ENCODE data around the gene CHRNB2. TPM values are rescaled to one million over a fixed set of nuclear protein-coding genes. Genes with fewer than 3 reads are reported as not detected.

Gene CHRNB2
- total and polyA plus RNA-seq, 2 of the 8 experiments (the other 6 are each of a cell fraction or from before 2014, with no cell fraction given), result 3.1 to 4.1 TPM

- TF ChIP-seq SIN3A (conservative IDR thresholded peaks at IDR 0.05 in 1 of 2, IDR thresholded peaks at IDR 0.05 in 1 of 2; ENCODE audit: low read depth in 1 of 2, low read length in 2 of 2) (peak in 1 of 2 experiments; percentile 65; a peak in 1 of 4 replicates), RNF2 (IDR thresholded peaks at IDR 0.05; ENCODE audit: borderline replicate concordance, low read depth, low read length, missing control alignments, poor library complexity, severe bottlenecking) (no peak), CTCF (IDR thresholded peaks at IDR 0.05; ENCODE audit: control extremely low read depth in 1 of 3, insufficient read depth in 1 of 3, low read depth in 1 of 3, low read length in 3 of 3) (peak; percentile 52 to 87 (median 80)), CTBP2 (IDR thresholded peaks at IDR 0.05; ENCODE audit: borderline replicate concordance, insufficient read depth, insufficient read length, low read length) (no peak), RBBP5 (IDR thresholded peaks at IDR 0.05; ENCODE audit: borderline replicate concordance, low read depth, low read length) (no peak), BRCA1 (IDR thresholded peaks at IDR 0.05; ENCODE audit: low read depth, low read length) (no peak), CBX5 (IDR thresholded peaks at IDR 0.05; ENCODE audit: low read depth, low read length) (no peak), SIRT6 (IDR thresholded peaks at IDR 0.05; ENCODE audit: low read length) (no peak), RFX5 (IDR thresholded peaks at IDR 0.05; ENCODE audit: borderline replicate concordance, low read depth, low read length) (no peak), RXRA (IDR thresholded peaks at IDR 0.05; ENCODE audit: insufficient read depth, low read depth, low read length) (no peak), TAF7 (optimal IDR thresholded peaks at IDR 0.05; ENCODE audit: borderline replicate concordance, low read depth, low read length) (no peak), POU5F1 (IDR thresholded peaks at IDR 0.05; ENCODE audit: low read depth, low read length) (no peak), KDM1A (IDR thresholded peaks at IDR 0.05; ENCODE audit: borderline replicate concordance, low read length) (no peak), NANOG (IDR thresholded peaks at IDR 0.05; ENCODE audit: insufficient read depth, low read depth, low read length, poor library complexity, severe bottlenecking) (no peak), MAFK (IDR thresholded peaks at IDR 0.05; ENCODE audit: low read depth, low read length) (no peak), RAD21 (IDR thresholded peaks at IDR 0.05 in 1 of 2, conservative IDR thresholded peaks at IDR 0.05 in 1 of 2; ENCODE audit: low read depth in 2 of 2, low read length in 2 of 2) (peak; percentile 83 to 84)
Measured at GRCh38 chr1:154533952-154534844, 33.4 kb upstream of the CHRNB2 start (continued).

All from H1 (cell line).